Measurements from ENCODE around the gene CLEC6A.

- TF ChIP-seq CTCF (IDR thresholded peaks at IDR 0.05; ENCODE audit: low read length) (no peak), EZH2 (IDR thresholded peaks at IDR 0.05; ENCODE audit: borderline replicate concordance, low read length) (no peak)
These were observed 63.4 kb downstream of the CLEC6A start for GRCh38 chr12:8519171-8519570.
